GM18858 (cell line): ENCODE results near the gene IRF4.
"Not testable (repeated sequence)": the region's sequence is repeated elsewhere in the genome, so short reads cannot be mapped to it uniquely, and the experiment has no call there.

Experiments
- ATAC-seq: cut with Tn5 transposase; IDR thresholded peaks from one replicate; pipeline ENCODE4 v1.9.1; 2021; ENCODE audit not compliant: unreplicated experiment

The IRF4 gene

DNA sequence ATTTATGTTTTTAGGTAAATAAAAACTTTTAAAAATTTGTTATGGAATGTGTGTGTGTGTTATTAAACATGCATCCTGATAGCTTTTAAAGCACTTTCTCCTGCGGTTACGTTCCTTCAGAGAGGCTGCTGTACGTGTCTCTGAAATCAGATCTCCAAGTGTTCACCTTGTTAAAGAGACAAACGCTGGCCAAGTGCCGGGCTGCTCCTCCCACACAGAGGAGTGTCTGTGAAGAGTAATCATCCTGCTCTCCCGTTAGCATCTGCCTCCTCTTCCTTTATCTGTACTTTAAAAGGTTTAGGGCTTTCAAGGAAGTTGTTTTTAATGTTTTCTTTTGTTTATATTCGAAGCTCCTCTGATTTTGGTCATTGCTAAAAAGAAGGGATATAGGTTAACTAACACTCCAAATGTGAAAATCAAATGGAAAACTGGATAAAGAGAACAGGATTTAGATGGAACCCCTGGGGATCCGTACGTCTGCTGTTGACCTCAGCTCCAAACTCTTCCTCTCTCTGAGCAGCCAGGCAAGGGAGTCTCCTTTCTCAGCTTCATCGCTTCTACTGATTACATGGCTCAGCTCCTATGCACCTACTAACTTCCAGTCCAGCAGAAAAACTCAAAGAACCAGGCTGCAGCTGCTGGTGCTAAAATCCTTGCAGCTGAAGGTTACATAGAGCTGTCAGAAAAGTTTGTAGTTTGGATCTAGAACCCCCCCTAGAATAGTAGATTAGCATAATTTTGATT is 20.0 kb downstream of the IRF4 start:
- no peak for ATAC-seq

DNA sequence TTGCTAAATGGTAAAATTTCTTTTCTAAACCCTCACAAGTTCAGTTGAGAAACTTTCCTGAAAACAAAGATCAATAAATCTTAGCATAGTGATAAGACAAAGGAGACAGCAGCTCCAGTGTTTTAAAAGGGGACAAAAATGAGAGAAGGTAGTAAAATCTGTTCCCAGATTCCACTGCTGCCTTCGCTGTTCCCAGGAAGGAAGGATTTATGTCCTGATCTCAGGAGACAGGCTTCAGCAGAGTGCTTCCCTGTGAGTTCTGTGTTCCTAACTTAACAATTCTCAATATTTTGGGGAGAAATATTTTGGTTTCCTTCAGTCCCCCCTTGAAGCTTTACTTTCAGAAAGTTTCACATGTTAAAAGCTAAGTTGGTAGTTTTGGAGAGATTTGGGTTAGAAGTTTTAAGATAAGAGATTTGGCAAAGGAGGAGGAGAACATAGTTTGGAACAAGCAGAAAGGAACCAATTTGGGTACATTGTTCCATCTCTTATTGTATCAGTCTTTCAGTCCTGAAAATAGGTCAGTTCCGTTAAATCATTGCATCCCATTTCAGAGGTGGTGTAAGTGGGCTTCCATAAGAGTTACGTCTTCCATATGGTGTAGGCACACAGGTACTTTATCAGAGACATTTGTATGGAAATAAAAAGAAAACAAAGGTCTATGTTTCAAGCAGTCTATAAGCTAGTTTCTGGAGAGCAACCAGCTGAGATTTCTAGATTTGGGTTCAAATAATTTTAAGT is 20.8 kb downstream of the IRF4 start:
- ATAC-seq = no peak

DNA sequence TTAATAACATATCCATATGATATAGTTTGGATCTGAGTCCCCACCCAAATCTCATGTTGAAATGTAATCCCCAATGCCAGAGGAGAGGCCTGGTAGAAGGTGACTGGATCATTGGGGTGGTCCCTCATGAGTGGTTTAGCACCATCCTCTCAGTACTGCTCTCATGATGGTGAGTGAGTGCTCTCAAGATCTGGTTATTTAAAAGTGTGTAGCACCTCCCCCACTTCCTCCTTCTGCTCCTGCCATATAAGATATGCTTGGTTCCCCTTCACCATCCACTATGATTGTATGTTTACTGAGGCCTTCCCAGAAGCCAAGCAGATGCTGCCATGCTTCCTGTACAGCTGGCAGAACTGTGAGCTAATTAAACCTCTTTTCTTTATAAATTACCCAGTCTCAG is 22.9 kb downstream of the IRF4 start:
- ATAC-seq = no peak

DNA sequence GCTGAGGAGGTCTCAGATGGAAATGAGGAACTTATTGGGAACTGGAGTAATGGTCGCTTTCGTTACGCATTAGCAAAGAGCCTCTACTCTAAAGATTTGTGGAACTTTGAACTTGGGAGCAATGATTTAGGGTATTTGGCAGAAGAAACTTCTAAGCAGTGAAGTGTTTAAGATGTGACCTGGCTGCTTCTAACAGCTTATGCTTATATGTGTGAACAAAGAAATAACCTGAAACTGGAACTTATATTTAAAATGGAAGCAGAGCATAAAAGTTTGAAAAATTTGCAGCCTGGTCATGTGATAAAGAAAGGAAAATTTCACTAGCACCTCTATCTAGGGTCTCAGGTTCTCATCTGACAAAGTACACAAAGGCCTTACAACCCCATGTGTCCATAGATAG is 23.5 kb downstream of the IRF4 start:
- no peak for ATAC-seq

DNA sequence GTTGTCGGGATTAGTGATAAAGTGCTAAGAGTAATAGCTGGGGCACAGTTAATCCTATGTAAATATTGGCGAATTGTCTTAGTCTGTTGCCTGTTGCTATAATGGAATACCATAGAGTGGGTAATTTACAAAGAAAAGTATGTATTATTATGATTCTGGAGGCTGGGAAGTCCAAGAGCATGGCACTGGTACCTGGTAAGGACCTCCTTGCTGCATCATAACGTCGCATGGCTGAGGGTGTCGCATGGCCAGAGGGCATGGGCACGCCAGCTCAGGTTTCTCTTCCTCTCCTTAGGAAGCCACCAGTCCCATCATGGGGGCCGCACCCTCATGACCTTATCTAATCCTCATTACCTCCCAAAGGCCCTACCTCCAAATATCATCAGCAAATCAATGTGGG is 29.7 kb downstream of the IRF4 start:
- no peak for ATAC-seq

DNA sequence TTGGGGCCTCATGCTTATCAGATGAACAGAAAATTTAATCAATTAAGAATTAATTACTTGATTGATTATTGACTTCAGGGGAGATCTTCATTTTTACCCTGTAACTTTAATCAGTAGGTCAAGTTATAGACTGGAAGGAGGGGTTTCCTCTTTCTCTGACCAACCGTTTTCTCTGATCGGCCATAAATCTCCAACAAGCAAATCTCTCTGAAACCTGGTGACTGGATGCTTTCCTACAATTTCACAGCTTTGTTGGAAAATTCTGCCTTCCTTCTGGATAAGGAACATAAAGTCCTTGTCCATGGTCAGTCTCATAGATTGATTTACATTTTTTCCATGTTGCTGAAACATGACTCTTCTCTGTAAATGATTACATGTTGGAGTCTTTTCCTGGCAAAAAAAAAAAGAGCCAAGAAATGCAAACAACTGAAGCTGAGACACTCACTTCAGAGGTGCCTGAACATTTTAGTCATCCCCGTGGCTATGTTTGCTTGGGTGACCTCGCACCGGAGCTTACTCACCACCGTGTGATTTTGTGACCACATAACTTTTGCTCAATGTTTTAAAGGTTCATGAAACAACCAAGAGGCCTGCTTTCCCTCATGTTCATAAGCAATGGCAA is 31.0 kb downstream of the IRF4 start:
- no peak for ATAC-seq

DNA sequence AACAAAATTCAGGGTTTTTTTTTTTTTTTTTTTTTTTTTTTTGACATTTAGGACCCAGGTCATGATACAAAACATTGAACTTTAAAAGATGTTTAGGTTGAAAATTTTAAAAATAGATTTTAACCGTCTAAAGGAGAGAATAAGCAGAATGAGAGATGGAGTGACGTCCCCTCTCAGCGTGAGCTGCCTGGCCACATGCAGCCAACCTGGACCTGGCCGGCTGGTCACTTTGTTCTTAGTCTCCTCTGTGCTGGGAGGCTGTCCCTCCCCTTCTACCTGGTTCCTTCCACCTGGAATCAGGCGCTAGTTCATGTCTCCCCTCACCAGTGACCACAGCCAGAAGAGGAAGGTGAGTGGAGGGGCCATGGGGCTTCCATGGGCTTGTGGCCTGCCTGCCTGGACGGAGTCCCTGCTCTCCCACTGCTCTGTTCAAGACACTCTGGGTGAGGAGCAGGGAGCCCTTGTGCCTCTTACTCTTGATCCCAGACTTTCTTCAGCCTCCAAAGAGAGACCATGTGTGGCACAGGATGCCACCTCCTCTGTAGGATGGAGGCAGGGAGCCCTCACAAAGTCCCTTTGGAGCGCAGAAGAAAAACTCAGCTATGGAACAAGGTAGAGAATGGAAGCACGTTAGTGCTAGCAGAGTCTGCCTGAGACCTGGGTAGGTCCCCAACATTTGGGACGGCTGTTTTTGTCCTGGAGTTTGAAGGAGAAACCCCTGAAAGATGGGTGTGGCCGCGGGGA is 31.7 kb downstream of the IRF4 start:
- no peak for ATAC-seq

DNA sequence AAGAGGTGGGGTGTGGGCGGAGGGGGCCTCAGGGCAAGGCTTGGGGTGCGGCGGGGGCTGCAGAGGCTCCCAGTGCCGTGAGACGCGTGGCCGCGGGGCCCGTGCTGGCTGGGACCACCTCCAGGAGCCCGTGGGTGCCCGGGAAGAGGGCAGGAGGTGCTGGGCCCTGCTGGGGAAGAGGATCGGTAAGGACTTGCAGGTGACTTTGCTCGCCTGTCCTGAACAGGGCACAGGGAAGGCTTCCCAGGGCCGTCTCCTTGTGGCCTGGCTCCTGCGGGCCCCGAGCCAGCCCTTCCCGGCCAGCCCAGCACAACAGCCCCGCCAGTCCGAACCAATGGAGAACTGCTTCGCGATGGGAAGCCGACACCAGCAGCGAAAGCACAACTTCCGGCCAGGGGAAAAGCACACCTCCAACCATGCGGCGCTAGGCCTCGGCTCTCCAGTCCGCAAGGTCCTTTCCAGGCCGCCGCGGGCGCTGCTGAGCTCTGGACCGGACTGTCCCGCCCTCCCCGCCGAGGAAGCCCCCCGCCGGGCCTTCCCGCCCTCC is 32.3 kb downstream of the IRF4 start:
- ATAC-seq = no peak

DNA sequence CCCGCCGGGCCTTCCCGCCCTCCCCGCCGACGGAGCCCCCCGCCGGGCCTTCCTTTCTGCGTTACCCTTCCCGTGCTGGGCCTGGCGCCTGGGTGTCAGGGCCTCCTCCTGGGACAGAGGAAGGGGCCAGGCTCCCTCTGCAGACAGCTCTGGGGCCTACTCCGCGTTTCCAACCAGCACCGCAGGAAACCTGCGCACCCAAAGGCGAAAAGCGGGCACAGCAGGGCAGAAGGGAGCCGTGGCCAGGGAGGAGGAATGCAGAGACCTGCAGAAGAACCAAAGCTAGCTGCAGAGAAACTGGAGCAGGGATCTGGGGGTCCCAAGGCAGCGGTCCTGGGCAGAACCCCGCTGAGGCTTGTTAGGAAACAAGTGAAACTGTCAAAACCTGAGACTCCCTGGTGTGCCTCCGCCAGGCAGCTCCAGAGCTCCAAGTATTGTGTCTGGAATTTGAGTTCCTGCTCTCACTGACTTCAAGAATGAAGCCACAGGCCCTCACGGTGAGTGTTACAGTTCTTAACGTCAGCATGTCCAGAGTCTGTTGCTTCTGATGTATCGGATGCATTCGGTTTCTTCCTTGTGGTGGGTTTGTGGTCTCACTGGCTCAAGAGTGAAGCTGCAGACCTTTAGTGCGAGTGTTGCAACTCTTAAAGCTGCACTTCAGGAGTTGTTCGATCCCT is 33.3 kb downstream of the IRF4 start:
- no peak for ATAC-seq

DNA sequence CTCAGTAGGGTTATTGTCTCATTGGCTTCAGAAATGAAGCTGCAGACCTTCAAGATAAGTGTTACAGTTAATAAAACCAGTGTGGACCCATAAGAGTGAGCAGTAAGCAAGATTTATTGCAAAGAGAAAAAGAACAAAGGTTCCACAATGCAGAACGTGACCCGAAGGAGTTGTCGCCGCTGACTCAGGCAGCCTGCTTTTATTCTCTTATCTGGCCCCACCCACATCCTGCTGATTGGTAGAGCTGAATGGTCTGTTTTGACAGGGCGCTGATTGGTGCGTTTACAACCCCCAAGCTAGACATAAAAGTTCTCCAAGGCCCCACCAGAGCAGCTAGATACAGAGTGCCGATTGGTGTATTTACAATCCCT is 33.9 kb downstream of the IRF4 start:
- not testable (repeated sequence) for ATAC-seq

DNA sequence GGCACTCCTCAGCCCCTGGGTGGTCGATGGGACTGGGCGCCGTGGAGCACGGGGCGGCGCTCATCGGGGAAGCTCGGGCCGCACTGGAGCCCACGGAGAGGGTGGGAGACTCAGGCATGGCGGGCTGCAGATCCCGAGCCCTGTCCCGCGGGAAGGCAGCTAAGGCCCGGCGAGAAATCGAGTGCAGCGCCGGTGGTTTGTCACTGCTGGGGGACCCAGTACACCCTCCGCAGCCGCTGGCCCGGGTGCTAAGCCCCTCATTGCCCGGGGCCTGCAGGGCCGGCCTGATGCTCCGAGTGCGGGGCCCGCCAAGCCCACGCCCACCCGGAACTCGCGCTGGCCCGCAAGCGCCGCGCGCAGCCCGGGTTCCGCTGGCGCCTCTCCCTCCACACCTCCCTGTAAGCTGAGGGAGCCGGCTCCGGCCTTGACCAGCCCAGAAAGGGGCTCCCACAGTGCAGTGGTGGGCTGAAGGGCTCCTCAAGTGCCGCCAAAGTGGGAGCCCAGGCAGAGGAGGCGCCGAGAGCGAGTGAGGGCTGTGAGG is 34.7 kb downstream of the IRF4 start:
- not testable (repeated sequence) for ATAC-seq

DNA sequence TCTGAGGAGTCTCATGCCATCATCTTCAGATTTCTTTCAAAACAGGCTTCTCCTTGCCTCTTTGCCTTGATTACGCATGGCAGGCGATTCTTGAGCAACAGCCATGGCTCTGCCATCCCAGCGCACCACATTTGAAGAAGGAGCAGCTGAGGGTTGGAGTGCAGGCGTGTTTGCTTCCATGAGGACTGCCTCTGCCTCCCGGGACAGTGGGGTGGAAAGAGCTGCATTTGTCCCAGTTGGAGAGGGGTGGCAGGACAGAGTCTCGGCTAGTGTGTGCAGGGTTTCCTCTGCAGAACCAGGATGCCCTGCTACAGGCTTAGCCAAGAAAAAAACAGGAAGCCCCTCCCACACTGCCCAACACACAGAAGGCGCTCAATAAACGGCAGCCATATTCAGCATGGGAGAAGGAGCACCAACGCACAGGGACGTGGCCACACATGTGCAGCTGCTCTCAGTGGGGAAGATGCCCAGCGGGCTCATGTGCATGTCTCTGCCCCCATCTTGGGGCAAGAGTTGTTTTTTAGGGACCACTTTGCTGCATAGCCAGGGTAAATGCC is 36.6 kb downstream of the IRF4 start:
- no peak for ATAC-seq

DNA sequence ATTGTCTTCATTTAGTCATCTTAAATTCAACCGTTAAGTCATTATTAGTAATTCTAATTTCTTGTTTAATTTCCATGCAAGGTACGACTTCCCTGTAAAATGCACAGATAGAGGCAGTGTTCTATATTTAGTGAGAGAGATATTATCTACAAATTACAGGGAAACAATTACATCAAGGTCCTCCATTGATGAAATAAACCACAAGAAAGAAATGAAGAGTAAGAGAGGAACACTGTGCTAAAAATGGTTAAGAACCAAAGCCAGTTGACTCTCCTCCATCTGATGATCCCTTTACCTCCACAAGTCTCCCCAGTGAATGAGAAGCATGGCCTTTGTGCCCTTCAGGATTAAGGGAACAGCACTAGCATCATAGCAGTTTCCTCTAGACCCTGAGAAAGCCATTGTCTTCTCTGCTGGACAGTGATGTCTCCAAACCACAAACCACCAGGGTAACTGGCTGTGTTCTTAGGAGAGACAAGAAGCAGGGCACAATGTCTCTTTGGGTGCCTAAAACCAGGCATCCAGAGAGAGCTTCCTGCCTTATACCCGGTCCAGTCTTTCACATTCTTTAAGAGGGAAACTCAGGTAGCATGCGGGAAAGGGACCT is 38.1 kb downstream of the IRF4 start:
- ATAC-seq = no peak

DNA sequence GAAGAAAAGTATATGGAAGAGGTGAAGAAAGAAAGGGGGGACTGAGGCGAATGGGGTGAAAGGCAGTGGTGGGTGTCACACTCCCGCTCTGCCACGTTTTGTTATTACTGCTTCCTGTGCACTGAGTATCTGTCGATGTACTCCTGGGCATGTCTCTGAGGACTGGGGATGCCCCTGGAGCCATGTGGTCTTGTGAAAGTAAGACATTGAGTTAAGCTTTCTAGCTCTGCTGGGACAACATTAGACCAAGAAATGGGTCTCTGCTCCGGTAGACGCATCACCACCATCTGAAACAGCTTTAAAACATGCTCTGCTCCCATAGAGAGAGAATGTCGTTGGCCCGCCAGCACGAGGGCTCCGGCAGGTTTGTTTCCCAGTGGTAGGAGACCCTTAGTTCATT is 40.0 kb downstream of the IRF4 start:
- no peak for ATAC-seq

DNA sequence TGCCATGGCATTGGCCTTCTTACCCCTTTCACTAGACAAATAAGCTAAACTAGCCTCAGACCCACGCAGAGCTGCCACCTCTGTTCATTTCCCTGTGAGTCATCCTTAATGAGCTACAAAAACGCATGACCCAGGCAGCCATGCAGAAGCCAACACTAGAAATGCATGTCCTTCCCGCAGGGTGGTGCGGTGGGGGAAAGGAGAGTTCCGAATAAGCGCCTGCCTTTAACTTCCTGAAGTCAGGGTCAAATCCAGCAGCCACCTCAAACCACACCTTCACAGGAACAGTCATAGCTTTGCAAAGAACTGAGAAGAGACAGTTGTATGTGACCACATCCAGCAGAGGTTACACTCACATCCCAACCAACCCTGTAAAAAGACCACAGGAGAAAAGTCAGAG is 40.4 kb downstream of the IRF4 start:
- ATAC-seq = no peak

DNA sequence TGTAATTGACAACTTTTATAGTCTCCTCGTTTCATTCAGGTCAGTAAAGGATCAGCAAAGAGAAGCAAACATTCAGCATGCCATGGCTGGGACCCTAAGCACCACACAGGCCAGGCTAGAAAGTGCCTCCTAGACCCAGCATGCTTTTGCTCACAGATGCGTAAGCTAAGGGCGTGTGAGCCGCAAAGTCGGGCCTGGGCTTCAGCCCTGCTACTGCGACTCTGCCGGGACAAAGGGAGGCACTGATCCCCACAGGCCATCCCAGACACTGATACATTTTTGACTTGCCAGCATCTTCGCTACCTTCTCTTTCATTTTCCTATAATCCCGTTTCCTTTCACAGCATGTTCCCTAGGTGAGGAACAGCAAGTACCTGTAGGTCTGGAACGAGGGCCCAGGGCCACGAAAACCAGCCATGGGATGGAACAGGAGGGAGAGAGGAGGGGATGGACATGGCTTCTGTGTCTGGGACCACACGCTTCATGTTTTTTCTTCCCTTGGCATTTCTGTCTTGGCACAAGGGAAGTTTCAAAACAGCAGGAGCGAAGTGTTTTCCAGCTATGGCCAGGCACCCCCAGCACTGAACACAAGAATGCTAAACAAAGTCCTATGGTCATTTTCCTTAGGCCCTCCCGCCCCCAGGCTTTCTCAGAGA is 42.6 kb downstream of the IRF4 start:
- no peak for ATAC-seq

DNA sequence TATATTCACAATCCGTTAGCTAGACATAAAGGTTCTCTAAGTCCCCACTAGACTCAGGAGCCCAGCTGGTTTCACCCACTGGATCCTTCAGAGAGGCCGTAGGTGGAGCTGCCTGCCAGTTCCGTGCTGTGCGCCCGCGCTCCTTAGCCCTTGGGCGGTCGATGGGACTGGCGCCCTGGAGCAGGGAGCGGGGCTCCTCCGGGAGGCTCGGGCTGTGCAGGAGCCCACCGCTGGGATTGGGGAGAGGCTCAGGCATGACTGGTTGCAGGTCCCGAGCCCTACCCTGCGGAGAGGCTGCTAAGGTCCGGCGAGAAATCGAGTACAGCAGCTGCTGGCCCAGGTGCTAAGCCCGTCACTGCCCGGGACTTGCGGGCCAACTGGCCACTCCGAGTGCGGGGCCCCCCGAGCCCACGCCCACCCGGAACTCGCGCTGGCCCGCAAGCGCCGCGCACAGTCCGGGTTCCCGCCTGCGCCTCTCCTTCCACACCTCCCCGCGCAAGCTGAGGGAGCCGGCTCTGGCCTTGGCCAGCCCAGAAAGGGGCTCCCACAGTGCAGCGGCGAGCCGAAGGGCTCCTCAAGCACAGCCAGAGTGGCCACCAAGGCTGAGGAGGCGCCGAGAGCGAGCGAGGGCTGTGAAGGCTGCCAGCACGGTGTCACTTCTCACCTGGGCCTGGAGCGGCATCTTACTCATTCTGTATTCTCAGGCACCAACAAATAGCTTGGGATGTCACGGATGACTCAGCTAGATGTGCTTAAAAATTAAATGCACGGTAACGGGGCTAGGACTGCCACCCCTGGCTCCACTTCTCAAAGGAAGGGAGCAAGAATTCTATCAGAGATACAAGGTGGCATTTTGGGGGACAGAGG is 44.1 kb downstream of the IRF4 start:
- no peak for ATAC-seq

DNA sequence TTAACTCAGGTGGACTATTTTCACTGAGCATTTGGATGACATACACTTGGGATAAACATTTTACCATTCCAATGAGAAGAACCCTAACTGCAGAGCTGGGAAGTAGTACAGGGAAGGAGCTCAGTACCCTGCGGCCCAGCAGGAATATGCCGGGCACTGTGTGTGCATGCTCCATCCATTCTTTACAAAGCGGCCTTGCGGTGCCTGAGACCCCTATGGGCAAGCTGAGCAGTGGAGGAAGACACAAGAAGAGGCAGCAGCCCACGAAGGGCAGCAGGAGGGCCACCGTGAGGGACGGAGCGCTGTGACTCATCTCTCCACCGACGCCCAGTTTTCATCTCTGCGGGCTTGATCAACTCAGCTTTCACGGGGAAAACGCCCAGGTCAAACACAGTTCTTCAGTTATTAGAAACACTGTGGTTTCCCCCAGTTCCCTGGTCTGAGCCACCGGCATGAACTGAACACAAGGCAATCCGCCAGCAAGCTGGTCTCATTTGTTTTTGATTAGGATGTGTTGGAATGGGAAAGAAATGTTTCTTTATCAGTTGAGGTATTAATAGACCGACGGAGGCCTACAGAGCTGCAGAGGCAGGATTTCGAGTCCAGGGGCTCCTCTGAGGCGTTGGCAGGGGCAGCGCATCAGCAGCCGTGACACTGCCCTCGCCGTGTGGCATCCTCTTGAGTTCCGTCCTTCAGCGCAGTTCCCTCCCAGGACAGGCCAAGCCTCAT is 44.9 kb downstream of the IRF4 start:
- ATAC-seq = no peak
